H1 (cell line): Measurements from ENCODE around the gene S1PR2. TPM values are rescaled to one million over a fixed set of nuclear protein-coding genes. Genes with fewer than 3 reads are reported as not detected.

ENCODE experiments used
- BACH1 ChIP-seq: IDR thresholded peaks from 2 replicates; pipeline ENCODE4 v1.6.1; 2012; ENCODE audit warnings: low read length, improper control_type of control experiment
- CBX5 ChIP-seq: fragments of 300-800, 300-1000 bp; sonication (generic); IDR thresholded peaks from 2 replicates; pipeline ENCODE4 v1.7.1; 2016; ENCODE audit warnings: antibody characterized with exemption, low read length, low read depth
- CHD1 ChIP-seq: IDR thresholded peaks from 2 replicates; pipeline ENCODE4 v1.6.1; 2012; ENCODE audit warnings: low read depth, low read length, improper control_type of control experiment
- JUND ChIP-seq: IDR thresholded peaks from 2 replicates; pipeline ENCODE4 v1.6.1; 2011; ENCODE audit warnings: mild to moderate bottlenecking, improper control_type of control experiment, low read length
- KDM5A ChIP-seq: fragments of 200-600 bp; IDR thresholded peaks from 2 replicates; pipeline ENCODE4 v1.7.1; 2012; ENCODE audit warnings: mild to moderate bottlenecking, low read length, inconsistent platforms, mixed read lengths
- SAP30 ChIP-seq: fragments of 300-600 bp; sonication (generic); IDR thresholded peaks from 2 replicates; pipeline ENCODE4 v1.7.1; 2012; ENCODE audit warnings: low read length, moderate library complexity, mild to moderate bottlenecking, inconsistent platforms; ENCODE audit not compliant: insufficient read depth, insufficient replicate concordance
- SIN3A ChIP-seq, 2 experiments: IDR thresholded peaks in 1 of 2; conservative IDR thresholded peaks in 1 of 2; 2 replicates each; pipeline ENCODE4 v1.6.1; 2011 to 2012; ENCODE audit warnings: low read length in 2 of 2, improper control_type of control experiment in 1 of 2, low read depth in 1 of 2, mild to moderate bottlenecking in 1 of 2
- SIRT6 ChIP-seq: IDR thresholded peaks from one replicate; pipeline ENCODE4 v1.7.1; 2012; ENCODE audit warnings: low read length, inconsistent platforms
- SUZ12 ChIP-seq: fragments of 200-600 bp; sonication (generic); IDR thresholded peaks from 2 replicates; pipeline ENCODE4 v1.6.1; 2012; ENCODE audit warnings: mild to moderate bottlenecking, inconsistent platforms, low read length, moderate library complexity, mixed read lengths
- TAF7 ChIP-seq: optimal IDR thresholded peaks from 2 replicates; pipeline ENCODE3; 2011; ENCODE audit warnings: low read depth, mild to moderate bottlenecking, inconsistent platforms, low read length, moderate library complexity, borderline replicate concordance
- polyA plus RNA-seq, 7 experiments: library from polyadenylated mRNA; depleted of rRNA in 3 of 7; stranded (reverse) in 5 of 7; unstranded in 2 of 7; fragments of >200 nt in 5 of 7; fragments of 200-250 nt in 2 of 7; gene quantifications; 1 replicate in 5 of 7; 2 replicates in 1 of 7; 4 replicates in 1 of 7; pipeline versions ENCODE4 v1.2.1 to v1.2.3, GENCODE V29; 2011 to 2013; ENCODE audit warnings: missing spikeins in 2 of 7, mixed read lengths in 2 of 7
- total RNA-seq: library from RNA; stranded (reverse); fragmentation: NEBNext Ultra II Directional; extraction: Animal tissue kit (Norgen Biotek cat#: 25700); gene quantifications from 2 replicates; pipeline ENCODE4 v1.2.1, GENCODE V29; 2021

S1PR2 gene
- total and polyA plus RNA-seq, 2 of the 8 experiments (the other 6 are each of a cell fraction or from before 2014, with no cell fraction given), result 17.5 to 19.4 TPM

DNA sequence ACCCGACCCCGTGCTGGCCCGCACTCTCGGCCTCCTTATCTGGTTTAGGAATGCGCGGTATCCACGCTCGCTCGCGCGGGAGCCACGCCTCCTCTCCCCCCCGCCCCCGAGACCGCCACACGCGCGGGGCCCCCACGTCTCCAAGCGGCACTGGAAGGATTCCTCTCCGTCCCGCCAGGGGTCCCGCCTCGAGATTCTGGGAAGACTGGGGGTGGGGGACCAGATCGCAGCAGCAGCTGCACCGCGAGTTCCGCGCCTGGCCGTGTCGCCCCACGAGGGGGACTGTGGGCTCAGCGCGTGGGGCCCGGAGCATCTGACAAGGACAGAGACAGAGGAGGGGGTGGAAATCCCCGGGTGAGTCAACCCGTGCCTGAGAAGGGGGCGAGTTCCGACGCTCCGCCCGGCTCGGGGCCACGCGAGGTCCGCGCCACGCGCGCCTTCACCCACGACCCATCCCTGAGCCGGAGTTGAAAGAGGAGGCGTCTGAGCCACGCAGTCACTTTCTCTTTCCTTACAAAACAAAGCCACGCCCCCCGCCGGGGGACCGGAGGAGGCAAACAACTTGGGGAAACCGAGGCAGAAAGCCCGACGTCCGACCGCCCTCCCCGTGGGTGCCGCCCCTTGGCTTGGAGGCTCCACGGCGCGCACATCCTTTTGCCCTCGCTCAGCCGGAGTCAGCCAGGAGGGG lies 814 bp downstream of the S1PR2 start (continued):
- TF ChIP-seq KDM5A (no peak), SAP30 (no peak), SIRT6 (no peak), SIN3A (conservative IDR thresholded peaks at IDR 0.05 in 1 of 2, IDR thresholded peaks at IDR 0.05 in 1 of 2; ENCODE audit: low read depth in 1 of 2, low read length in 2 of 2) (0 out of 4 replicates have a peak, but pooled peaks of 1 of the 2 experiments have one; percentile 16), SUZ12 (0 out of 2 replicates have a peak, but pooled peaks have one; percentile 31), CBX5 (no peak), CHD1 (no peak), BACH1 (peak; percentile 73), TAF7 (peak; percentile 16), JUND (no peak)
- TF ChIP-seq, all 59 proteins: peak for 6
